Neuron (in vitro differentiated cells): ENCODE measurements around the gene TMC8.

Experiments used
- H2AFZ ChIP-seq: one replicate; pipeline ENCODE4 v1.6.1; 2013; ENCODE audit warnings: low read depth, mild to moderate bottlenecking, inconsistent platforms, low read length, moderate library complexity
- H3K27me3 ChIP-seq: one replicate; pipeline ENCODE4 v1.6.1; 2013; ENCODE audit warnings: low read length; ENCODE audit not compliant: insufficient read depth
- H3K36me3 ChIP-seq: one replicate; pipeline ENCODE4 v1.6.1; 2013; ENCODE audit warnings: low read length; ENCODE audit not compliant: insufficient read depth
- H3K4me1 ChIP-seq: one replicate; pipeline ENCODE4 v1.6.1; 2013; ENCODE audit warnings: low read length; ENCODE audit not compliant: insufficient read depth
- H3K4me3 ChIP-seq: 2 replicates; pipeline ENCODE4 v1.5.1; 2013; ENCODE audit warnings: mild to moderate bottlenecking, low read length, moderate library complexity
- H3K9me3 ChIP-seq: one replicate; pipeline ENCODE4 v1.6.1; 2013; ENCODE audit warnings: low read length

TMC8 gene

GRCh38 chr17:78172249-78173051 is 41.9 kb downstream of the TMC8 start:
- Histone ChIP-seq H3K9me3 (no peaks in the 10 kb centered on the region), H2AFZ (no peak overlapping the region), H3K36me3 (peaks cover 25% of the 10 kb centered on the region), H3K4me1 (peaks cover 11% of the 10 kb centered on the region), H3K27me3 (no peaks in the 10 kb centered on the region), H3K4me3 (no peak overlapping the region)

GRCh38 chr17:78173097-78173715 is 42.6 kb downstream of the TMC8 start:
- no peak overlapping the region for H3K4me3 ChIP-seq
- peaks cover 26% of the 10 kb centered on the region for H3K36me3 ChIP-seq

GRCh38 chr17:78174346-78174869 is 43.8 kb downstream of the TMC8 start:
- Histone ChIP-seq H3K4me1 (peaks cover 2% of the 10 kb centered on the region), H3K27me3 (no peaks in the 10 kb centered on the region)

More at GRCh38 chr17:78173097-78173715, 42.6 kb downstream of the TMC8 start:
- H3K9me3 ChIP-seq, result no peaks in the 10 kb centered on the region
- H2AFZ ChIP-seq, result no peak overlapping the region
- peaks cover 7% of the 10 kb centered on the region for H3K4me1 ChIP-seq
- no peaks in the 10 kb centered on the region for H3K27me3 ChIP-seq

GRCh38 chr17:78174870-78175642 is 44.5 kb downstream of the TMC8 start:
- no peak overlapping the region for H3K4me3 ChIP-seq
- peaks cover 43% of the 10 kb centered on the region for H3K36me3 ChIP-seq
- H3K27me3 ChIP-seq, result no peaks in the 10 kb centered on the region
- H2AFZ ChIP-seq, result no peak overlapping the region
- H3K4me1 ChIP-seq, result peaks cover 2% of the 10 kb centered on the region
- no peaks in the 10 kb centered on the region for H3K9me3 ChIP-seq

More at GRCh38 chr17:78174346-78174869, 43.8 kb downstream of the TMC8 start:
- peaks cover 37% of the 10 kb centered on the region for H3K36me3 ChIP-seq
- no peak overlapping the region for H2AFZ ChIP-seq
- H3K9me3 ChIP-seq, result no peaks in the 10 kb centered on the region
- no peak overlapping the region for H3K4me3 ChIP-seq

GRCh38 chr17:78175643-78175981 is 45.0 kb downstream of the TMC8 start:
- H3K27me3 ChIP-seq, result no peaks in the 10 kb centered on the region
- no peak overlapping the region for H2AFZ ChIP-seq
- peaks cover 45% of the 10 kb centered on the region for H3K36me3 ChIP-seq
- H3K4me1 ChIP-seq, result peaks cover 2% of the 10 kb centered on the region
- no peak overlapping the region for H3K4me3 ChIP-seq
- H3K9me3 ChIP-seq, result no peaks in the 10 kb centered on the region

GRCh38 chr17:78176548-78177025 is 46.0 kb downstream of the TMC8 start:
- peaks cover 45% of the 10 kb centered on the region for H3K36me3 ChIP-seq
- H3K27me3 ChIP-seq, result no peaks in the 10 kb centered on the region
- no peaks in the 10 kb centered on the region for H3K9me3 ChIP-seq
- H3K4me1 ChIP-seq, result peaks cover 2% of the 10 kb centered on the region
- H2AFZ ChIP-seq, result no peak overlapping the region
- H3K4me3 ChIP-seq, result no peak overlapping the region

- no peaks in the 10 kb centered on the region for H3K9me3 ChIP-seq
- no peak overlapping the region for H2AFZ ChIP-seq
- H3K36me3 ChIP-seq, result peaks cover 60% of the 10 kb centered on the region
- H3K4me3 ChIP-seq, result no peak overlapping the region
- H3K4me1 ChIP-seq, result peaks cover 7% of the 10 kb centered on the region
- no peaks in the 10 kb centered on the region for H3K27me3 ChIP-seq
These were observed 48.8 kb downstream of the TMC8 start for GRCh38 chr17:78179372-78179771.

GRCh38 chr17:78180083-78180482 is 49.5 kb downstream of the TMC8 start:
- Histone ChIP-seq H2AFZ (no peak overlapping the region), H3K4me3 (no peak overlapping the region), H3K4me1 (peaks cover 14% of the 10 kb centered on the region), H3K36me3 (peaks cover 61% of the 10 kb centered on the region), H3K9me3 (no peaks in the 10 kb centered on the region), H3K27me3 (no peaks in the 10 kb centered on the region)

GRCh38 chr17:78180508-78180907 is 49.9 kb downstream of the TMC8 start:
- Histone ChIP-seq H3K36me3 (peaks cover 58% of the 10 kb centered on the region), H3K27me3 (no peaks in the 10 kb centered on the region), H3K4me1 (peaks cover 17% of the 10 kb centered on the region), H2AFZ (no peak overlapping the region), H3K4me3 (no peak overlapping the region), H3K9me3 (no peaks in the 10 kb centered on the region)

- Histone ChIP-seq H3K4me1 (peaks cover 28% of the 10 kb centered on the region), H3K27me3 (no peaks in the 10 kb centered on the region), H2AFZ (no peak overlapping the region), H3K9me3 (no peaks in the 10 kb centered on the region), H3K36me3 (peaks cover 52% of the 10 kb centered on the region), H3K4me3 (no peak overlapping the region)
These were observed 51.9 kb downstream of the TMC8 start for GRCh38 chr17:78182504-78182903.

GRCh38 chr17:78183916-78184315 is 53.3 kb downstream of the TMC8 start:
- Histone ChIP-seq H3K36me3 (peaks cover 44% of the 10 kb centered on the region), H3K4me1 (peaks cover 37% of the 10 kb centered on the region), H3K27me3 (no peaks in the 10 kb centered on the region), H2AFZ (no peak overlapping the region), H3K9me3 (no peaks in the 10 kb centered on the region), H3K4me3 (no peak overlapping the region)

- H3K4me1 ChIP-seq, result peaks cover 37% of the 10 kb centered on the region
- H3K4me3 ChIP-seq, result no peak overlapping the region
- H3K9me3 ChIP-seq, result no peaks in the 10 kb centered on the region
- H3K27me3 ChIP-seq, result no peaks in the 10 kb centered on the region
- H3K36me3 ChIP-seq, result peaks cover 40% of the 10 kb centered on the region
- H2AFZ ChIP-seq, result no peak overlapping the region
These were observed 53.8 kb downstream of the TMC8 start for GRCh38 chr17:78184351-78184750.

GRCh38 chr17:78184868-78185267 is 54.3 kb downstream of the TMC8 start:
- no peaks in the 10 kb centered on the region for H3K27me3 ChIP-seq
- H3K36me3 ChIP-seq, result peaks cover 38% of the 10 kb centered on the region
- peaks cover 37% of the 10 kb centered on the region for H3K4me1 ChIP-seq
- H3K4me3 ChIP-seq, result no peak overlapping the region
- no peaks in the 10 kb centered on the region for H3K9me3 ChIP-seq
- no peak overlapping the region for H2AFZ ChIP-seq
